ENCODE measurements around the gene ZNRD2.

ZNRD2 gene

DNA sequence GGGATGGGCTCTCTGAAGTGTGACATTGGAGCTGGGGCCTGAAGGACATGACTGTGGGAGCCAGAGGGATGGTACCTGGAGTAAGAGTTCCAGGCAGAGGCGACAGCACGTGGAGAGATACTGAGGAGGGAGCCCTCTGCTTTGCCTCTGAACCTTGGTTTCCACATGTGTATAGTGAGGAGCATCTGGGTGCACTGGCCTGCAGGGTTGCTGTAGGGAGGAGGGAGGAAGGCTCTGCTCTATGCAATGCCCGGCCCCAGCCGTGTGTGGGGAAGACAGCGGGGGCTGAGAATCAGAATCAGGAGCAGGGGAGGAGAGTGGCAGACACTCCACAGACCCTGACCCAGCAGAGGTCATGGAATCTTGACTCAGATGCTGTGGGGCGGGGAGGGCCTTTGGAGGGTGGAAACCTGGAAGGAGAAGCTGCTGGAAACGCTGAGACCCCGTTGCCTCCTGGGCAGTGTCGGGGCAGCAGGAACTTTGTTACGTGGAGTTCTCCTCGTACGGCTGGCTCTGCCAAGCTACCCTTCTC, 41.4 kb upstream of the ZNRD2 start:
- peaks cover 16% of the 10 kb centered on the region for H3K4me1 ChIP-seq (ENCODE audit: control insufficient read depth, insufficient read depth, low read length, unreplicated experiment)
- H2AFZ ChIP-seq (ENCODE audit: low read length, unreplicated experiment): no peak overlapping the region
- H3K4me3 ChIP-seq (ENCODE audit: low read depth, low read length): no peak overlapping the region
- peaks cover 28% of the 10 kb centered on the region for H3K79me2 ChIP-seq (ENCODE audit: control insufficient read depth, insufficient read depth, low read length, unreplicated experiment)
- no peaks in the 10 kb centered on the region for H3K27me3 ChIP-seq (ENCODE audit: insufficient read depth, low read length)
- H3K36me3 ChIP-seq (ENCODE audit: insufficient read depth, low read length): peaks cover 15% of the 10 kb centered on the region; the same call in 1 of the 2 replicates
- H3K27ac ChIP-seq (ENCODE audit: low read depth, low read length): no peak overlapping the region

DNA sequence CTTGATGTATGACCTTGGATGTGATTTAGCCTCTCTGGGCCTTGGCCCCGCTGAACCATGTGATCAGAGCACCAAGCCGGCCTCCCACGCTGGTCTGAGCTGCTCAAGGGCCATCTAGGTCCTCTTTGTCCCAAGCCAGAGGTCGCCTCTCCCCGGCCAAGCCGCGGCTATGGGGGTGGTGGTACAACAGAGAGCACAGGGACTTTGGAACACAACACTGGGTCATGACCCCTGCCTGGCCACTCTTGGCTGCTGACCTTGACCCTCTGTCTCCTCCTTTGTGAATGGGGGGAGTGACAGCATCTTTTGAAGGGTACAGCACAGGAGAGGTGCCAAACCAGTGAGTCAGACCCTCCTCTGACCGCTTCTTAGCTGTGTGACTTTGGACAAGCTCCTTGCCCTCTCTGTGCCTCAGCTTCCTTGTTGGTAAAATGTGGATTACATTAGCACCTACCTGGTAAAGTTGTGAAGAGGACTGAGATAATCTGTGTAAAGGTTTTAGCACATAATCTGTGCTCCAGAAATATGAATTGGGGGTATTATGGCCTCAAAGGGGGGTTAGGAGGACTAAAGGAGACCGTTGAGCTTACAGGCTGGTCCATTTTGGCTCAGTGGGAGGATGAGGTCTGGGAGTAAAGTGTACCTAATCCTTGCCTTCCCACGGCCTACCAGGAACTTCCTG, 40.7 kb upstream of the ZNRD2 start:
- Histone ChIP-seq H3K4me1 (ENCODE audit: control insufficient read depth, insufficient read depth, low read length, unreplicated experiment) (peaks cover 10% of the 10 kb centered on the region), H3K27ac (ENCODE audit: low read depth, low read length) (no peak overlapping the region), H3K36me3 (ENCODE audit: insufficient read depth, low read length) (peaks cover 15% of the 10 kb centered on the region; the same call in 1 of the 2 replicates)

DNA sequence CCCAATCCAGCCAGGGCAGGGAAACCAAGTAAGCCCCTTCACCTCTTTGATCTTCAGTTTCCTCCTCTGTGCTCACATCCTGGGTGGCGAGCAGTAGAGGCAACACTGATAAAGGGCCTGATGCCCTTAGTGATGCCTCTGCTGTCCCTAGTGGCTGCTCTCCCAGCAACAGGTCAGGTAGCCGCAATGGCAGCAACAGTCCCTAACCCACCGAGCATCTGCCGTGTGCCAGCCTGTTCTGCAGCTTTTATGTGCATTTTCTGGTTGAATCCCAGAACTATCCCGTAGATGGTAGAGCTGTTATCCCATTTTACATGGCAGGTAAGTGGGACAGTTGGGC, 40.1 kb upstream of the ZNRD2 start:
- H3K27me3 ChIP-seq (ENCODE audit: insufficient read depth, low read length): no peaks in the 10 kb centered on the region
- no peak overlapping the region for H2AFZ ChIP-seq (ENCODE audit: low read length, unreplicated experiment)
- H3K79me2 ChIP-seq (ENCODE audit: control insufficient read depth, insufficient read depth, low read length, unreplicated experiment): peaks cover 25% of the 10 kb centered on the region
- peaks cover 10% of the 10 kb centered on the region for H3K4me1 ChIP-seq (ENCODE audit: control insufficient read depth, insufficient read depth, low read length, unreplicated experiment)
- peaks cover 15% of the 10 kb centered on the region; the same call in 1 of the 2 replicates for H3K36me3 ChIP-seq (ENCODE audit: insufficient read depth, low read length)
- no peak overlapping the region for H3K27ac ChIP-seq (ENCODE audit: low read depth, low read length)
- no peak overlapping the region for H3K4me3 ChIP-seq (ENCODE audit: low read depth, low read length)

More for the DNA sequence above, 40.7 kb upstream of the ZNRD2 start:
- H3K27me3 ChIP-seq (ENCODE audit: insufficient read depth, low read length): no peaks in the 10 kb centered on the region
- H2AFZ ChIP-seq (ENCODE audit: low read length, unreplicated experiment): no peak overlapping the region
- H3K79me2 ChIP-seq (ENCODE audit: control insufficient read depth, insufficient read depth, low read length, unreplicated experiment): peaks cover 26% of the 10 kb centered on the region
- no peak overlapping the region for H3K4me3 ChIP-seq (ENCODE audit: low read depth, low read length)

DNA sequence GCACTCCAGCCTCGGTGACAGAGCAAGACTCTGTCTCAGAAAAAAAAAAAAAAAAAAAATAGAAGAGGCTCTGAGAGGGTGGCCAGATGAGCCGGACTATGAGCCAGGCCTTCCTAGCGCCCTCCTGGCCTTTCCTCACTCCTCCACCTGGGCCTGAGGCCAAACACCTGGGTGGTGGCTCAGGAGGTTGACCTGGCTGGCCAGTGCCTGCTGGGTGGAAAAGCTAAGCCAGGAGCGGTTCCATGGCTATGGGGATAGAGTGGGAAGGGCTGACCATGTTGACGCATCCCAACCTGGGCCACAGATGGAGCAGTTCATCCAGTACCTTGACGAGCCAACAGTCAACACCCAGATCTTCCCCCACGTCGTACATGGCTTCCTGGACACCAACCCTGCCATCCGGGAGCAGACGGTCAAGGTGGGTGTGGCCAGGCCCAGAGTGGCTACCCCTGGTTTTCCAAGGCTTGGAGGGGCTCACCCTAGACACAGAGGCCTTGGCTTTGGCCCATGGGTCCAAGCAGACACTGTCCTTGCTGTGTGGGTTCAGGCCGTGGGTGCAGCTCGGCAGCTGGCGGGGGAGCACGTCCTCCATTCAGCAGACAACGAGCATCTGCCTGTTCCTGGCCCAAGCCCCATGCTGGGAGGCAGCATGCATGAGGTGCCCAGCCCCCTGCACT, 37.8 kb upstream of the ZNRD2 start:
- Histone ChIP-seq H3K4me1 (ENCODE audit: control insufficient read depth, insufficient read depth, low read length, unreplicated experiment) (no peaks in the 10 kb centered on the region), H3K4me3 (ENCODE audit: low read depth, low read length) (no peak overlapping the region), H3K27ac (ENCODE audit: low read depth, low read length) (no peak overlapping the region), H2AFZ (ENCODE audit: low read length, unreplicated experiment) (no peak overlapping the region), H3K36me3 (ENCODE audit: insufficient read depth, low read length) (peaks cover 10% of the 10 kb centered on the region; the same call in 1 of the 2 replicates), H3K27me3 (ENCODE audit: insufficient read depth, low read length) (no peaks in the 10 kb centered on the region), H3K79me2 (ENCODE audit: control insufficient read depth, insufficient read depth, low read length, unreplicated experiment) (peaks cover 3% of the 10 kb centered on the region)

DNA sequence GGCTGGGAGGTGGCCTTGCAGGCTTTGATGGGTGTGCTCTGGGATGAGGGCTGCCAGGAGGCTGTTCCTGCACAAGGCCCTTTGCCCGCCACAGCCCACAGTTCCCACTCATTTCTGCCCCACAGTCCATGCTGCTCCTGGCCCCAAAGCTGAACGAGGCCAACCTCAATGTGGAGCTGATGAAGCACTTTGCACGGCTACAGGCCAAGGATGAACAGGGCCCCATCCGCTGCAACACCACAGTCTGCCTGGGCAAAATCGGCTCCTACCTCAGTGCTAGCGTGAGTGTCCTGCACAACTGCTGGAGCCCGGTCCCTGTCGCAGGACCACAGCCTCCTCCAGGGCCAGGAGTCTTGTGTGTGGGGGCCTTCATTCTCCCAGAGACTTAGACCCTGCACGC, 35.2 kb upstream of the ZNRD2 start:
- Histone ChIP-seq H3K79me2 (ENCODE audit: control insufficient read depth, insufficient read depth, low read length, unreplicated experiment) (no peaks in the 10 kb centered on the region), H3K27me3 (ENCODE audit: insufficient read depth, low read length) (no peaks in the 10 kb centered on the region), H3K4me1 (ENCODE audit: control insufficient read depth, insufficient read depth, low read length, unreplicated experiment) (no peaks in the 10 kb centered on the region), H3K27ac (ENCODE audit: low read depth, low read length) (no peak overlapping the region), H3K4me3 (ENCODE audit: low read depth, low read length) (no peak overlapping the region), H3K36me3 (ENCODE audit: insufficient read depth, low read length) (peaks cover 8% of the 10 kb centered on the region; the same call in 1 of the 2 replicates), H2AFZ (ENCODE audit: low read length, unreplicated experiment) (no peak overlapping the region)

DNA sequence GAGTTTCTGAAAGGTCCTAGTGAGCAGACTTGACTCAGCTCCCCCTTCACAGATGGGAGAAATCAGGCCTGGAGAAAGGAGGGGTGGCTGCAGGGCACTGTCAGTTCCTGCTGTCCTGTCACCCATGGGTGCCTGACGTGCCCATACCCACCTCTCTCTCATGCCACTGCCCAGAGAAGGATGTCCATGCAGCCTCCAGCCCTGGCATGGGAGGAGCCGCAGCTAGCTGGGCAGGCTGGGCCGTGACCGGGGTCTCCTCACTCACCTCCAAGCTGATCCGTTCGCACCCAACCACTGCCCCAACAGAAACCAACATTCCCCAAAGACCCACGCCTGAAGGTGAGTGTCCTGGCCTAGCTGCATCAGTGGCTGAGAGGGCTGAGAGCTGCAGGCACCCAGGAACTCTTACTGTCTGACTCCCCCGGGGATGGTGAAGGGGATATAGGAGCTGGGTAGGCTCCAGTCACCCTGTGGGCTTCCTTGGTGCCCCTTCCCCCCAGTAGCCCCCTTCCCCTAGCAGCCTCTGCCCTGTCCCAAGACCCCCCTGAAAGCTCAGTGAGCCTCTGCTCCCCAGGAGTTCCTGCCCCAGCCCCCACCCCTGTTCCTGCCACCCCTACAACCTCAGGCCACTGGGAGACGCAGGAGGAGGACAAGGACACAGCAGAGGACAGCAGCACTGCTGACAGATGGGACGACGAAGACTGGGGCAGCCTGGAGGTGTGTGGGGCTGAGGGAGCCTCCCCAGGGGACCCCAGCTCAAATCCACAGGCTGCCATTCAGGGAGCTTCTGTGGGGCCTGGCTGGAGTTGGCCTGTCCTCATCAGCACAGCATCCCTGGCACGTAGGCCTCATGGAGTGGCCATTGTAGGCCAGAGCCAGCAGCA, 33.6 kb upstream of the ZNRD2 start:
- Histone ChIP-seq H3K4me1 (ENCODE audit: control insufficient read depth, insufficient read depth, low read length, unreplicated experiment) (no peaks in the 10 kb centered on the region), H3K27ac (ENCODE audit: low read depth, low read length) (no peak overlapping the region), H3K27me3 (ENCODE audit: insufficient read depth, low read length) (no peaks in the 10 kb centered on the region), H3K36me3 (ENCODE audit: insufficient read depth, low read length) (peaks cover 4% of the 10 kb centered on the region; the same call in 1 of the 2 replicates), H2AFZ (ENCODE audit: low read length, unreplicated experiment) (no peak overlapping the region), H3K4me3 (ENCODE audit: low read depth, low read length) (no peak overlapping the region), H3K79me2 (ENCODE audit: control insufficient read depth, insufficient read depth, low read length, unreplicated experiment) (no peaks in the 10 kb centered on the region)

DNA sequence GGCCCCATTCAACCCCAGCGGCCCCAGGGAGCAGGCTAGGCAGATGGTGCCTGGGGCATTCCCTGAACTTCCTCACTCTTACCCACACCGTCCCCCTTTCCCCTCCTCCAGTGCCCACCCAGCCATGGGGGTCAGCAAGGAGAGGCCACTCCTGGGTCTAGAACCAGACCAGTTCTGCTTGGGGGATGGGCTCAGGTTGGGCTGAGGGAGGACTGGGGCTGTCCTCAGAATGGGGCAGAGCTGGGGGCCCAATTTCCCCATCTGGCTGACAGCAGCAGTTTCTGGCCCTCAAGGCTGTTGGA, 33.0 kb upstream of the ZNRD2 start:
- no peak overlapping the region for H3K4me3 ChIP-seq (ENCODE audit: low read depth, low read length)
- H3K79me2 ChIP-seq (ENCODE audit: control insufficient read depth, insufficient read depth, low read length, unreplicated experiment): no peaks in the 10 kb centered on the region
- no peak overlapping the region for H2AFZ ChIP-seq (ENCODE audit: low read length, unreplicated experiment)
- H3K4me1 ChIP-seq (ENCODE audit: control insufficient read depth, insufficient read depth, low read length, unreplicated experiment): no peaks in the 10 kb centered on the region
- H3K36me3 ChIP-seq (ENCODE audit: insufficient read depth, low read length): peaks cover 2% of the 10 kb centered on the region; the same call in 1 of the 2 replicates
- H3K27me3 ChIP-seq (ENCODE audit: insufficient read depth, low read length): no peaks in the 10 kb centered on the region
- no peak overlapping the region for H3K27ac ChIP-seq (ENCODE audit: low read depth, low read length)

DNA sequence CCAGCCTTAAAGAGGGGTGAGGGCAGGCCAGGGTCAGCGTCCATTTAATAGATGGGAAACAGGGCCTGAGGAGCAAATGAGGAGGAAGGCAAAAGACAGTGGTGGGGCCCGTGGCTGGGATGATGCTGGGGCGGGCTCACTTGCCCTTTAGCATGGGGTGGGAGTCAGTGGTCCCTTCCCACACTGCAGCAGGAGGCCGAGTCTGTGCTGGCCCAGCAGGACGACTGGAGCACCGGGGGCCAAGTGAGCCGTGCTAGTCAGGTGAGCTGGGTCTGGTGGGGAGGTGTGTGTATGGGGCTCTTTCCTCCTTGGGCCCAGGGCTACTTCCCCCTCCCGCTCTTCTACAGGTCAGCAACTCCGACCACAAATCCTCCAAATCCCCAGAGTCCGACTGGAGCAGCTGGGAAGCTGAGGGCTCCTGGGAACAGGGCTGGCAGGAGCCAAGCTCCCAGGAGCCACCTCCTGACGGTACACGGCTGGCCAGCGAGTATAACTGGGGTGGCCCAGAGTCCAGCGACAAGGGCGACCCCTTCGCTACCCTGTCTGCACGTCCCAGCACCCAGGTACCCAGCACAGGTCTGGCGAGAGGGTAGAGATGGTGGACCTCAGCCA, 32.6 kb upstream of the ZNRD2 start:
- H3K4me1 ChIP-seq (ENCODE audit: control insufficient read depth, insufficient read depth, low read length, unreplicated experiment): no peaks in the 10 kb centered on the region
- no peak overlapping the region for H2AFZ ChIP-seq (ENCODE audit: low read length, unreplicated experiment)
- H3K27me3 ChIP-seq (ENCODE audit: insufficient read depth, low read length): no peaks in the 10 kb centered on the region
- H3K27ac ChIP-seq (ENCODE audit: low read depth, low read length): no peak overlapping the region
- no peak overlapping the region for H3K4me3 ChIP-seq (ENCODE audit: low read depth, low read length)
- H3K36me3 ChIP-seq (ENCODE audit: insufficient read depth, low read length): no peaks in the 10 kb centered on the region
- H3K79me2 ChIP-seq (ENCODE audit: control insufficient read depth, insufficient read depth, low read length, unreplicated experiment): no peaks in the 10 kb centered on the region

DNA sequence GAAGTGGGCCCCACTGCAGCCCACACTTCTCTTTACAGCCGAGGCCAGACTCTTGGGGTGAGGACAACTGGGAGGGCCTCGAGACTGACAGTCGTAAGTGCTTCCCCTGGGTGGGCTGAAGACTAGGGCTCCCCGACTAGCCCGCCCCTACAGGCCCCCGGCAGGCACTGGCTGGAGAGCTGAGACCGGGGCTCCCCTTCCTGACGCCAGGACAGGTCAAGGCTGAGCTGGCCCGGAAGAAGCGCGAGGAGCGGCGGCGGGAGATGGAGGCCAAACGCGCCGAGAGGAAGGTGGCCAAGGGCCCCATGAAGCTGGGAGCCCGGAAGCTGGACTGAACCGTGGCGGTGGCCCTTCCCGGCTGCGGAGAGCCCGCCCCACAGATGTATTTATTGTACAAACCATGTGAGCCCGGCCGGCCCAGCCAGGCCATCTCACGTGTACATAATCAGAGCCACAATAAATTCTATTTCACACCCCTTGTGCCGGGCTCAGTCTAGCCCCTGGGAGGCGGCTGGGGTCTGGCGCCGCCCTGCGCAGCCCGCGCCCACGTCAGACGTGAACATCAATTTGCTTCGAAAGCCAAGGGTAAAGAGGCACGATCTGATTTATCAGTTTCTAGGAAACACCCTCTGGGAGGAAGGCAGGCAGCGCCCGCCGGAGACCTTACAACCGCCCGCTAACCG, 31.9 kb upstream of the ZNRD2 start:
- no peaks in the 10 kb centered on the region for H3K27me3 ChIP-seq (ENCODE audit: insufficient read depth, low read length)
- H3K4me1 ChIP-seq (ENCODE audit: control insufficient read depth, insufficient read depth, low read length, unreplicated experiment): no peaks in the 10 kb centered on the region
- no peak overlapping the region for H3K4me3 ChIP-seq (ENCODE audit: low read depth, low read length)
- H3K27ac ChIP-seq (ENCODE audit: low read depth, low read length): no peak overlapping the region
- no peaks in the 10 kb centered on the region for H3K79me2 ChIP-seq (ENCODE audit: control insufficient read depth, insufficient read depth, low read length, unreplicated experiment)
- H2AFZ ChIP-seq (ENCODE audit: low read length, unreplicated experiment): no peak overlapping the region
- H3K36me3 ChIP-seq (ENCODE audit: insufficient read depth, low read length): no peaks in the 10 kb centered on the region
